ENCODE measurements around the gene DSE. TPM values are rescaled to one million over a fixed set of nuclear protein-coding genes. Genes with fewer than 3 reads are reported as not detected.

DSE gene
- total and polyA plus RNA-seq, 2 donors (not counting 1 experiment from before 2014, with no cell fraction given): 71.0 to 89.2 TPM

DNA sequence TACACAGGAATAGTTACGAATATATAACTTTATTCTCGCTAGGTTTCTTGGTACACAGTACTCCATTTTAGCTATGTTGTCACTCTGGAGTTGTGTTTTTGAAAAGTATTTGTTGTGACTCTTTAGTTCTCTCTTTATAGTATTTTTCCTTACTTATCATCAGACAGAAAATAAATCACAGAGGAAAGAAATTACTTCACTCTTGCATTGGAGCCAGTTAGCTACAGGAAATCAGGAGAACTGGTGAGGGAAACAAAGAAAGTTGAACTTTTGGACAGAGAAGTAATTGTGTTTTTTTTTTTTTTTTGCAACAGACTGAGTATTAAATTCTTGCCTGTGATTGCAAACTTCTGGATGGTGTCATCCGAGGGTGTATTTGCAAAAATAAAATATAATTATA lies 33.9 kb downstream of the DSE start:
- peak overlapping the region; percentile 69 for H3K4me2 ChIP-seq (ENCODE audit: extremely low read depth, insufficient read depth, low read length)
- peaks cover 19% of the 10 kb centered on the region for H3K4me1 ChIP-seq (ENCODE audit: control insufficient read depth, extremely low read depth, insufficient read depth, low read length)
- no peaks in the 10 kb centered on the region for H3K9me3 ChIP-seq (ENCODE audit: control insufficient read depth, insufficient read depth, low read depth, low read length)
- no peak overlapping the region for H2AFZ ChIP-seq (ENCODE audit: low read length)
- no peaks in the 10 kb centered on the region for H3K36me3 ChIP-seq (ENCODE audit: control insufficient read depth, insufficient read depth, low read length)
- no peaks in the 10 kb centered on the region for H3K27me3 ChIP-seq (ENCODE audit: control insufficient read depth, insufficient read depth, low read length)
- H3K9ac ChIP-seq (ENCODE audit: insufficient read depth, low read length): no peak overlapping the region
- no peaks in the 10 kb centered on the region for H4K20me1 ChIP-seq (ENCODE audit: control insufficient read depth, extremely low read depth, insufficient read depth, low read length)
- peak; percentile 52 to 66 for DNase-seq (ENCODE audit: low read depth in 2 of 2)
- peak overlapping the region in 1 of 4 experiments; percentile 40 for H3K4me3 ChIP-seq (replicated peaks in 1 of 4; ENCODE audit: control extremely low read depth in 1 of 4, insufficient read depth in 1 of 4, low read depth in 3 of 4, low read length in 4 of 4)
- TF ChIP-seq EZH2 (IDR thresholded peaks at IDR 0.05; ENCODE audit: low read length, missing control alignments): no peak
- TF ChIP-seq, protein P1, sequence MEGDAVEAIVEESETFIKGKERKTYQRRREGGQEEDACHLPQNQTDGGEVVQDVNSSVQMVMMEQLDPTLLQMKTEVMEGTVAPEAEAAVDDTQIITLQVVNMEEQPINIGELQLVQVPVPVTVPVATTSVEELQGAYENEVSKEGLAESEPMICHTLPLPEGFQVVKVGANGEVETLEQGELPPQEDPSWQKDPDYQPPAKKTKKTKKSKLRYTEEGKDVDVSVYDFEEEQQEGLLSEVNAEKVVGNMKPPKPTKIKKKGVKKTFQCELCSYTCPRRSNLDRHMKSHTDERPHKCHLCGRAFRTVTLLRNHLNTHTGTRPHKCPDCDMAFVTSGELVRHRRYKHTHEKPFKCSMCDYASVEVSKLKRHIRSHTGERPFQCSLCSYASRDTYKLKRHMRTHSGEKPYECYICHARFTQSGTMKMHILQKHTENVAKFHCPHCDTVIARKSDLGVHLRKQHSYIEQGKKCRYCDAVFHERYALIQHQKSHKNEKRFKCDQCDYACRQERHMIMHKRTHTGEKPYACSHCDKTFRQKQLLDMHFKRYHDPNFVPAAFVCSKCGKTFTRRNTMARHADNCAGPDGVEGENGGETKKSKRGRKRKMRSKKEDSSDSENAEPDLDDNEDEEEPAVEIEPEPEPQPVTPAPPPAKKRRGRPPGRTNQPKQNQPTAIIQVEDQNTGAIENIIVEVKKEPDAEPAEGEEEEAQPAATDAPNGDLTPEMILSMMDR (conservative IDR thresholded peaks at IDR 0.05 in 1 of 2, IDR thresholded peaks at IDR 0.05 in 1 of 2; ENCODE audit: low read depth in 1 of 2, low read length in 2 of 2): no peak
- peaks cover 4% of the 10 kb centered on the region for H3K79me2 ChIP-seq (ENCODE audit: control insufficient read depth, insufficient read depth, low read length)
- H3K27ac ChIP-seq (ENCODE audit: insufficient read depth, low read length): peak overlapping the region; percentile 49

DNA sequence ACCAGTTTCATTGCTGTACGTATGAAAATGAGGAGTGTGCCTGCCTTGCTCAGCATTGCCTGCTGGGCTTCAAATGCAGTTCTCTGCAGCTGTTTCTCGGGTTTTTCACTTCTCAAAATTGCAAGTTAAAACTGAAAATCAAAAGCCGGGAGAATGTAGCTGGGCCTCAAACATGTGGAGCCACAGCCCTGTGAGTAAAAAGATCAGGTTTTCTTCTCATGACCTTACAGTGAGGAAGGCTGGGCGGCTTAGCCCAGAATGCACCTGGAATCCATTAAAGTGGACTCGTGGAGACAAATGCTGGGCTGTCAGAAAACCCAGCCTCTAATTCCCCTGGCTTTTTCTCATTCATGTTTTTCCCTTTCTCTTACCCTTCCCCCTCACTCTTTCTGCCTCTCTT lies 34.4 kb downstream of the DSE start:
- Histone ChIP-seq H3K9me3 (ENCODE audit: control insufficient read depth, insufficient read depth, low read depth, low read length) (no peaks in the 10 kb centered on the region), H3K27ac (ENCODE audit: insufficient read depth, low read length) (peak overlapping the region; percentile 49), H4K20me1 (ENCODE audit: control insufficient read depth, extremely low read depth, insufficient read depth, low read length) (no peaks in the 10 kb centered on the region), H3K4me2 (ENCODE audit: extremely low read depth, insufficient read depth, low read length) (peak overlapping the region; percentile 69), H3K79me2 (ENCODE audit: control insufficient read depth, insufficient read depth, low read length) (peaks cover 5% of the 10 kb centered on the region), H3K27me3 (ENCODE audit: control insufficient read depth, insufficient read depth, low read length) (no peaks in the 10 kb centered on the region), H3K36me3 (ENCODE audit: control insufficient read depth, insufficient read depth, low read length) (no peaks in the 10 kb centered on the region), H3K4me1 (ENCODE audit: control insufficient read depth, extremely low read depth, insufficient read depth, low read length) (peaks cover 19% of the 10 kb centered on the region), H3K9ac (ENCODE audit: insufficient read depth, low read length) (no peak overlapping the region), H2AFZ (ENCODE audit: low read length) (no peak overlapping the region), H3K4me3 (replicated peaks in 1 of 4; ENCODE audit: control extremely low read depth in 1 of 4, insufficient read depth in 1 of 4, low read depth in 3 of 4, low read length in 4 of 4) (peak overlapping the region in 2 of 4 experiments; percentile 1 to 40)
- TF ChIP-seq, protein P1 (conservative IDR thresholded peaks at IDR 0.05 in 1 of 2, IDR thresholded peaks at IDR 0.05 in 1 of 2; ENCODE audit: low read depth in 1 of 2, low read length in 2 of 2): no peak
- TF ChIP-seq EZH2 (IDR thresholded peaks at IDR 0.05; ENCODE audit: low read length, missing control alignments): no peak
- DNase-seq (ENCODE audit: low read depth in 2 of 2): peak; percentile 61 to 72

DNA sequence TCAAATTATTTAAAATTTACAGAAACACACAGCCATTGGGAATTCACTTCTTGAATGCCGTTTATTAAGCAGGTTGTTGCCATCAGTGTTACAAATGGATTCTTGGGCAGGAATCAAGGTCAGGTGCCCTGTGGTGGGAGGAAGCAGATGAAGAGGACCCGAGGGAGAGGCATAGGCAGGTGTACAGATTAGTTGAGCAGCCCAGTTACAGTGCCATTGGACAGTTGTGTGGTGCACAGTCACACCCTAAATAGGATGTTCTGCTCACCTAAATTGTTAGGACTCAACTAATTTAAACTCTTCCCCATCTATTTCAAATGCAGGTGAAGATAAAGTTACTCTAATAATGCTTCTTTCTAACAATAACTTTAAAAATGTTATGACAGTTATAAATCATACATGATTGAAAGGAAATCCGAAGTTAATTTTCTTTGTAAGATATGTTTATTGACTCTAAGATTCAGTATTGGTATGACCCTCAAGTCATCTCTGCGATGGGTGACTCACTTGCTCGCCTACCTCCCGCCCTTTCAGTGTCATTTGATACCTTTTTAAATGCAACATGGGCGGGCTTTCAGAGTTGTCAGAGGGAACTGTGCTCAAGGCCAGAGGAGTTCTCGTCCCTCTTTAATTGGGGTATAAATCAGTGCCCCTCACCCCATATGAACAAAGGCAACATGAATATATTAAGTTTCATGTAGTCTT lies 35.1 kb downstream of the DSE start:
- Histone ChIP-seq H3K27ac (ENCODE audit: insufficient read depth, low read length) (peak overlapping the region; percentile 49), H3K4me3 (replicated peaks in 1 of 4; ENCODE audit: control extremely low read depth in 1 of 4, insufficient read depth in 1 of 4, low read depth in 3 of 4, low read length in 4 of 4) (peak overlapping the region in 1 of 4 experiments; percentile 40), H3K9me3 (ENCODE audit: control insufficient read depth, insufficient read depth, low read depth, low read length) (no peaks in the 10 kb centered on the region), H3K4me2 (ENCODE audit: extremely low read depth, insufficient read depth, low read length) (peak overlapping the region; percentile 69), H3K9ac (ENCODE audit: insufficient read depth, low read length) (no peak overlapping the region), H3K27me3 (ENCODE audit: control insufficient read depth, insufficient read depth, low read length) (no peaks in the 10 kb centered on the region), H3K4me1 (ENCODE audit: control insufficient read depth, extremely low read depth, insufficient read depth, low read length) (peaks cover 20% of the 10 kb centered on the region), H2AFZ (ENCODE audit: low read length) (no peak overlapping the region), H3K36me3 (ENCODE audit: control insufficient read depth, insufficient read depth, low read length) (no peaks in the 10 kb centered on the region), H4K20me1 (ENCODE audit: control insufficient read depth, extremely low read depth, insufficient read depth, low read length) (no peaks in the 10 kb centered on the region), H3K79me2 (ENCODE audit: control insufficient read depth, insufficient read depth, low read length) (peaks cover 6% of the 10 kb centered on the region)
- TF ChIP-seq, protein P1 (conservative IDR thresholded peaks at IDR 0.05 in 1 of 2, IDR thresholded peaks at IDR 0.05 in 1 of 2; ENCODE audit: low read depth in 1 of 2, low read length in 2 of 2): no peak
- TF ChIP-seq EZH2 (IDR thresholded peaks at IDR 0.05; ENCODE audit: low read length, missing control alignments): no peak
- DNase-seq (ENCODE audit: low read depth in 2 of 2): peak; percentile 71 to 76
